Osteocyte (in vitro differentiated cells): ENCODE results near the gene LAMA3. TPM values are rescaled to one million over a fixed set of nuclear protein-coding genes. Genes with fewer than 3 reads are reported as not detected.

ENCODE experiments used
- DNase-seq: peaks from one replicate; pipeline ENCODE4 v3.0.0; 2021; ENCODE audit warnings: mixed read lengths; ENCODE audit not compliant: unreplicated experiment; ENCODE audit errors: extremely low spot score
- H3K27ac Mint-ChIP-seq: one replicate; pipeline ENCODE4 v1.8.0; 2021; ENCODE audit warnings: mild to moderate bottlenecking, mixed read lengths; ENCODE audit not compliant: unreplicated experiment
- H3K27me3 Mint-ChIP-seq: one replicate; pipeline ENCODE4 v1.8.0; 2021; ENCODE audit warnings: mixed read lengths; ENCODE audit not compliant: unreplicated experiment
- H3K36me3 Mint-ChIP-seq: one replicate; pipeline ENCODE4 v1.8.0; 2021; ENCODE audit warnings: mixed read lengths; ENCODE audit not compliant: unreplicated experiment
- H3K4me1 Mint-ChIP-seq: one replicate; pipeline ENCODE4 v1.8.0; 2021; ENCODE audit warnings: mixed read lengths; ENCODE audit not compliant: unreplicated experiment
- H3K4me3 Mint-ChIP-seq: one replicate; pipeline ENCODE4 v1.8.0; 2021; ENCODE audit warnings: mild to moderate bottlenecking, moderate library complexity, mixed read lengths; ENCODE audit not compliant: unreplicated experiment
- H3K9me3 Mint-ChIP-seq: one replicate; pipeline ENCODE4 v1.8.0; 2021; ENCODE audit warnings: mixed read lengths; ENCODE audit not compliant: unreplicated experiment
- CTCF ChIP-seq: fragments of 200-600 bp; sonication (generic); IDR thresholded peaks from 2 replicates; pipeline ENCODE4 v1.5.0; 2021; ENCODE audit warnings: antibody characterized with exemption, mild to moderate bottlenecking, moderate library complexity
- total RNA-seq: library from RNA; stranded (reverse); gene quantifications from 2 replicates; pipeline ENCODE4 v1.2.1, GENCODE V29; 2021

LAMA3 gene
- total RNA-seq, 1 donor from 2014 or later, result not detected

GRCh38 chr18:23718243-23718720 is 29.0 kb downstream of the LAMA3 start:
- H3K9me3 Mint-ChIP-seq, result peaks cover 4% of the 10 kb centered on the region
- H3K4me3 Mint-ChIP-seq, result no peak overlapping the region
- peak overlapping the region; percentile 59 for H3K27ac Mint-ChIP-seq
- no peaks in the 10 kb centered on the region for H3K36me3 Mint-ChIP-seq
- H3K27me3 Mint-ChIP-seq, result no peaks in the 10 kb centered on the region
- H3K4me1 Mint-ChIP-seq, result peaks cover 32% of the 10 kb centered on the region
- DNase-seq, result no peak
- TF ChIP-seq CTCF, result no peak

- no peak overlapping the region for H3K4me3 Mint-ChIP-seq
- H3K36me3 Mint-ChIP-seq, result no peaks in the 10 kb centered on the region
- no peak for TF ChIP-seq CTCF
- H3K27ac Mint-ChIP-seq, result peak overlapping the region; percentile 8
- H3K9me3 Mint-ChIP-seq, result peaks cover 4% of the 10 kb centered on the region
- no peaks in the 10 kb centered on the region for H3K27me3 Mint-ChIP-seq
- DNase-seq, result no peak
- H3K4me1 Mint-ChIP-seq, result peaks cover 32% of the 10 kb centered on the region
These were observed 29.5 kb downstream of the LAMA3 start for GRCh38 chr18:23718731-23719130.

GRCh38 chr18:23719634-23720201 is 30.5 kb downstream of the LAMA3 start:
- Mint-ChIP-seq H3K36me3 (no peaks in the 10 kb centered on the region), H3K27me3 (no peaks in the 10 kb centered on the region), H3K9me3 (peaks cover 4% of the 10 kb centered on the region), H3K4me3 (no peak overlapping the region), H3K4me1 (peaks cover 32% of the 10 kb centered on the region), H3K27ac (peak overlapping the region; percentile 85)
- DNase-seq, result no peak
- TF ChIP-seq CTCF, result no peak

GRCh38 chr18:23721696-23722480 is 32.6 kb downstream of the LAMA3 start:
- H3K27ac Mint-ChIP-seq, result no peak overlapping the region
- peaks cover 4% of the 10 kb centered on the region for H3K9me3 Mint-ChIP-seq
- H3K4me1 Mint-ChIP-seq, result peaks cover 33% of the 10 kb centered on the region
- DNase-seq, result no peak
- no peaks in the 10 kb centered on the region for H3K36me3 Mint-ChIP-seq
- no peaks in the 10 kb centered on the region for H3K27me3 Mint-ChIP-seq
- TF ChIP-seq CTCF, result no peak
- H3K4me3 Mint-ChIP-seq, result no peak overlapping the region

GRCh38 chr18:23722646-23723045 is 33.4 kb downstream of the LAMA3 start:
- Mint-ChIP-seq H3K27me3 (no peaks in the 10 kb centered on the region), H3K4me1 (peaks cover 29% of the 10 kb centered on the region), H3K4me3 (no peak overlapping the region), H3K27ac (no peak overlapping the region), H3K36me3 (no peaks in the 10 kb centered on the region), H3K9me3 (peaks cover 4% of the 10 kb centered on the region)
- DNase-seq, result no peak
- TF ChIP-seq CTCF, result no peak
